ENCODE data around the gene ZNF438. TPM values are rescaled to one million over a fixed set of nuclear protein-coding genes. Genes with fewer than 3 reads are reported as not detected.

Gene ZNF438
- total RNA-seq, 3 donors from 2014 or later, result 4.7 to 12.3 (median 5.0) TPM

DNA sequence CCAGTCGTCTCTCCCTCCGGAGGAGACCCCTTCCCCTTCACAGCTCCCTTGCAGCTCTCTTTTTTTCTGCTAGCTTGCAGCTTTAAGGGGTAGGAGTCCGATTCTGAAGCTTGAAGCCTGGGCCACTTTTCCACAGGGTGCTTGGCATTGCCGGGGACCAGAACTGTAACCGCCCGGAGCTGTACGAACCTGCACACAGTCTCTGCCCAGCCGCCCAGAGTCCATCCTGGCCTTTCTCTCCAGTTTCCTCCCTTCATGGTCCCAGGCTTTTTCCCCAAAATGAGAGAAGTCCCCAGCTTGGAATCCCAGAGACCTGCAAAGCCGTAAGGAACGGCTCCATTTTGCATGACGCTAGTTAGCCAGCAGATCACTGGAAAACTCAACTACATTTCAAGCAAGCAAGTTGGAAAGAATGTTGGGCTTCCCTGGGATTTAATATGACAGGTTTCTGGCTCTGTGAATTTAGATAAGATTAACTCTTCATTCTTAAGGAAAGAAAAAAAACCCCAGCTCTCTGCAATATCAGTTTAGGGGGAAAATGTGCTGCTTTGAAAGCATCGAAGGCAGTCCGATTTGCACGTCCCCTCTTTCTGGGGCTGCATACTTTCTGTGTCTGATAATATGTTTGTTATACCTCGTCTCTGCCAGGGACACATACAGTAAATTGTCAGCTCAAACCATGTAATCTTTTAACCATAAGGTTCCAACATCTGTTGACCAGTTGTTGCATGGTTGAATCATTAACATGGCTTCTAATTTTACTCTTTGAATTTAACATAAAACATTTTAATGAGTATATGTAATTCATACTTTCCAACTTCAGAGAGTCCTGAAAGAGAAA, 212.1 kb downstream of the ZNF438 start:
- Histone ChIP-seq H3K9me3 (no peaks in the 10 kb centered on the region), H3K4me1 (ENCODE audit: low read depth) (no peaks in the 10 kb centered on the region), H3K36me3 (ENCODE audit: low read depth) (no peaks in the 10 kb centered on the region), H3K4me3 (no peak overlapping the region)
- TF ChIP-seq, protein P1, sequence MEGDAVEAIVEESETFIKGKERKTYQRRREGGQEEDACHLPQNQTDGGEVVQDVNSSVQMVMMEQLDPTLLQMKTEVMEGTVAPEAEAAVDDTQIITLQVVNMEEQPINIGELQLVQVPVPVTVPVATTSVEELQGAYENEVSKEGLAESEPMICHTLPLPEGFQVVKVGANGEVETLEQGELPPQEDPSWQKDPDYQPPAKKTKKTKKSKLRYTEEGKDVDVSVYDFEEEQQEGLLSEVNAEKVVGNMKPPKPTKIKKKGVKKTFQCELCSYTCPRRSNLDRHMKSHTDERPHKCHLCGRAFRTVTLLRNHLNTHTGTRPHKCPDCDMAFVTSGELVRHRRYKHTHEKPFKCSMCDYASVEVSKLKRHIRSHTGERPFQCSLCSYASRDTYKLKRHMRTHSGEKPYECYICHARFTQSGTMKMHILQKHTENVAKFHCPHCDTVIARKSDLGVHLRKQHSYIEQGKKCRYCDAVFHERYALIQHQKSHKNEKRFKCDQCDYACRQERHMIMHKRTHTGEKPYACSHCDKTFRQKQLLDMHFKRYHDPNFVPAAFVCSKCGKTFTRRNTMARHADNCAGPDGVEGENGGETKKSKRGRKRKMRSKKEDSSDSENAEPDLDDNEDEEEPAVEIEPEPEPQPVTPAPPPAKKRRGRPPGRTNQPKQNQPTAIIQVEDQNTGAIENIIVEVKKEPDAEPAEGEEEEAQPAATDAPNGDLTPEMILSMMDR (IDR thresholded peaks at IDR 0.05), result no peak
- intact Hi-C loops (cut with DNase I, micrococcal nuclease), result no loop called here
- DNase-seq (no peak), ATAC-seq (no peak)

DNA sequence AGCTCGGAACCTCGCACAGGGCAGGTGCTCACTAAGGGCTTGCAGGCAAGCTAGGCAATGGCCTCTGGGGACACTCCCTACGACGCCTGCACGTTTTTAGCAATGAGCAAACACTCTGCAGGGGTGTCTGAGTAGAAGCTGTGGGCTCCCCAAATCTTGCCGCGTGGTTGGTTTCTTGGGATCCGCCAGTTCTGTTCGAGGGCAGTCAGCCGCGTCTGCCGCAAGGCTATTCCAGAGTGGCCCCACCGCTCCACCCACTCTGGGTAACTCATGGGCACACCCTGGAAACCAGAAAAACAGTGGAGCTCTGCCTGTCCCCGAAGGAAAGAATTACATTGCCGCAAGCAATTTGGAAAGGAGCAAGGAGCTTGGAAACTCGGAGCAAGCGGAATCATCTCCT, 212.8 kb downstream of the ZNF438 start:
- ATAC-seq (peak; percentile 7), DNase-seq (no peak)
- Histone ChIP-seq H3K4me3 (no peak overlapping the region), H3K9me3 (no peaks in the 10 kb centered on the region), H3K4me1 (ENCODE audit: low read depth) (no peaks in the 10 kb centered on the region), H3K36me3 (ENCODE audit: low read depth) (no peaks in the 10 kb centered on the region)
- TF ChIP-seq, protein P1 (IDR thresholded peaks at IDR 0.05), result no peak
- intact Hi-C loops (cut with DNase I, micrococcal nuclease), result no loop called here

DNA sequence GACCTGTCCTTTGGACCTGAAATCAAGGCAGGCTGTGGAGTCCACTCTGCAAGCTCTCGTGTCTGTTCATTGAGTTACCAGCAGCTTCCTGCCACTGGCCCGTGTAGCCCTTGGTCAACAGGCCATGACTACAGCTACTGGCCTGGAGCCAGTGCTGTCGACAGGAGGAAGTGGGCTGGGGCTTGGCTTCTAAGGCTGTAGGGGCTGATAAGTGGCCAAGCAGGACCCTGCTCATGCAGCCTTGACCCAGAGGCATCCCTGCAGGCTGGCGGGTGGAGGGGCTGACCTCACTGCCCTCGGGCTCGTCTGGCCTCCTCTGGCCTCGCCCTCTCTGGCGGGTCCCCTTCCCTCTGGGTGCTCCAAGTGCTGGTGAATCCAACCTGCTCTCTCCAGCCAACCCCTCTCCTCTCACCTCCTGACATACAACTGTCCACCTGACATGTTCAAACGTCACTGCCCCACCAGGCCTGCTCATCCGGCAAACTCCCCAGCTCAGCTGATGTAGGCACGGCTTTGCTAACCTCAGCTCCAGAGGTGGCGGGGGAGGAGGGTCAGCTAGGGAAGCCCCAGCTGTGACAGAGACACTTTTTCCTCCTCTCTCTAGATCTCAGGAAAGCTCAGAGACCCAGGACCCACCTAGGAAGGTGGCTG, 213.5 kb downstream of the ZNF438 start:
- DNase-seq, result peak in 2 of 3 donors; percentile 18 to 71
- no peak overlapping the region for H3K4me3 ChIP-seq
- intact Hi-C loops (cut with DNase I, micrococcal nuclease), result no loop called here
- H3K36me3 ChIP-seq (ENCODE audit: low read depth), result no peaks in the 10 kb centered on the region
- no peaks in the 10 kb centered on the region for H3K9me3 ChIP-seq
- TF ChIP-seq, protein P1 (IDR thresholded peaks at IDR 0.05), result no peak
- ATAC-seq, result peak; percentile 43
- no peaks in the 10 kb centered on the region for H3K4me1 ChIP-seq (ENCODE audit: low read depth)

DNA sequence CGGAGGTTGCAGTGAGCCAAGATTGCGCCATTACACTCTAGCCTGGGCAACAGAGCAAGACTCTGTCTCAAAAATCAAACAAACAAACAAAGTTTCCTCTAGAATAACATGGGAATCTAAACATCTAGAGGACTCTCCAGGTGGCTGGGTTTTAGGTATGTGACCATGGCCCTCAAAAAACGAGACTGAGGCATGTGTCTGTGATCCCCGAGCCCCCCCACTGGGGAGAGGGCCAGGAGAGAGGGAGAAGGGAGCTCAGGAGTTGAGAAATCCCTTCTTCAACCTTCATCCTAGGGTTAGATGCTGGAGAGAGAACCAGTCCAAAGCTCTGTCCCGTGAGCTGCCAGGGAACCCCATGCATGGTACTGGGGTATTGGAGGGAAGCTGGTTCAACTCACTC, 214.1 kb downstream of the ZNF438 start:
- ATAC-seq, result no peak
- TF ChIP-seq, protein P1 (IDR thresholded peaks at IDR 0.05), result no peak

DNA sequence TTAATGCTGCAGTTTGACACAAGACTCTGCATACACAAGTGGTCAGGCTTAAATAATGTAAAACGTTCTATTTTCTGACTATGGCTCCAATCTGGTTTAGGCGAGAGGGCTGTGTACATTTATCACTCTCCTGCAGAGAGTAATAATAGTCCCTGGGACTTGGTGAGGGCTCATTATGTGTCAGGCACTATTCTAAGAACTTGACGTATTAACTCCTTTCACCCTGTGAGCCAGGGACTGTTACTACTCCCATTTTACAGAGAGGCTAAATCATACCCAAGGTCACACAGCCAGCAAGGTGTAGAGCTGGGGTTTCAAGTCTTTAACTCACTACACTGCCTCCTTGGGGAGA, 214.9 kb downstream of the ZNF438 start:
- Histone ChIP-seq H3K9me3 (no peaks in the 10 kb centered on the region), H3K36me3 (ENCODE audit: low read depth) (no peaks in the 10 kb centered on the region), H3K4me3 (no peak overlapping the region), H3K4me1 (ENCODE audit: low read depth) (no peaks in the 10 kb centered on the region)
- intact Hi-C loops (cut with DNase I, micrococcal nuclease), result no loop called here
- DNase-seq (no peak), ATAC-seq (no peak)
- TF ChIP-seq, protein P1 (IDR thresholded peaks at IDR 0.05), result no peak

More for the DNA sequence above, 214.1 kb downstream of the ZNF438 start:
- Histone ChIP-seq H3K36me3 (ENCODE audit: low read depth) (no peaks in the 10 kb centered on the region), H3K4me3 (no peak overlapping the region), H3K4me1 (ENCODE audit: low read depth) (no peaks in the 10 kb centered on the region), H3K9me3 (no peaks in the 10 kb centered on the region)
- intact Hi-C loops (cut with DNase I, micrococcal nuclease), result no loop called here
- no peak for DNase-seq
